HL-60/S4 treated with phorbol 12-myristate 13-acetate at 8.2 ng/mL for 4 days and 3 days (cell line): Measurements from ENCODE around the gene PSMD14.

ENCODE experiments used
- in situ Hi-C: fragments of 300-500 bp; cut with MboI; formaldehyde crosslinking; loops from 2 replicates; pipeline ENCODE4 v1.15.0; 2022; ENCODE audit warnings: low sequenced_read_pairs

The PSMD14 gene

GRCh38 chr2:161381546-161381945 lies 73.3 kb downstream of the PSMD14 start:
- in situ Hi-C loops = no loop called here

GRCh38 chr2:161382747-161383146 lies 74.5 kb downstream of the PSMD14 start:
- in situ Hi-C loops = no loop called here

- in situ Hi-C loops = no loop called here
These were observed 76.6 kb downstream of the PSMD14 start for GRCh38 chr2:161384864-161385263.

GRCh38 chr2:161386228-161386824 lies 78.1 kb downstream of the PSMD14 start:
- in situ Hi-C loops = no loop called here

- in situ Hi-C loops = no loop called here
These were observed 80.0 kb downstream of the PSMD14 start for GRCh38 chr2:161388146-161388779.

- in situ Hi-C loops = no loop called here
These were observed 83.7 kb downstream of the PSMD14 start for GRCh38 chr2:161391737-161392506.

GRCh38 chr2:161400076-161400475 lies 91.9 kb downstream of the PSMD14 start:
- in situ Hi-C loops = no loop called here

- in situ Hi-C loops = no loop called here
These were observed 94.1 kb downstream of the PSMD14 start for GRCh38 chr2:161402297-161402696.

- in situ Hi-C loops = no loop called here
These were observed 98.1 kb downstream of the PSMD14 start for GRCh38 chr2:161406316-161406715.

- in situ Hi-C loops = no loop called here
These were observed 99.4 kb downstream of the PSMD14 start for GRCh38 chr2:161407597-161407996.

- in situ Hi-C loops = no loop called here
These were observed 101.2 kb downstream of the PSMD14 start for GRCh38 chr2:161409308-161409907.

- in situ Hi-C loops = no loop called here
These were observed 104.1 kb downstream of the PSMD14 start for GRCh38 chr2:161412346-161412745.

GRCh38 chr2:161414042-161415033 lies 106.1 kb downstream of the PSMD14 start:
- in situ Hi-C loops = no loop called here

GRCh38 chr2:161415034-161415986 lies 107.1 kb downstream of the PSMD14 start:
- in situ Hi-C loops = no loop called here

- in situ Hi-C loops = no loop called here
These were observed 107.9 kb downstream of the PSMD14 start, which contains the start of gene TBR1 for GRCh38 chr2:161415987-161416707. TBR1 (plus strand) TSS chr2:161416297; CDS start chr2:161416411, 114 bp downstream.

- in situ Hi-C loops = no loop called here
These were observed 108.6 kb downstream of the PSMD14 start for GRCh38 chr2:161416708-161417437.

GRCh38 chr2:161417438-161418274 lies 109.4 kb downstream of the PSMD14 start:
- in situ Hi-C loops = no loop called here
